GM18505 (cell line): ENCODE data around the gene PATZ1.

ENCODE experiments used
- ATAC-seq: cut with Tn5 transposase; IDR thresholded peaks from one replicate; pipeline ENCODE4 v1.9.1; 2021; ENCODE audit not compliant: unreplicated experiment
- POLR2A ChIP-seq: IDR thresholded peaks from 4 replicates; pipeline ENCODE4 v1.6.1; 2011; ENCODE audit warnings: borderline replicate concordance; ENCODE audit not compliant: insufficient read depth, insufficient read length; ENCODE audit errors: extremely low read depth

The PATZ1 gene

GRCh38 chr22:31287818-31288495 is 58.2 kb downstream of the PATZ1 start:
- no peak for TF ChIP-seq POLR2A
- ATAC-seq: no peak

DNA sequence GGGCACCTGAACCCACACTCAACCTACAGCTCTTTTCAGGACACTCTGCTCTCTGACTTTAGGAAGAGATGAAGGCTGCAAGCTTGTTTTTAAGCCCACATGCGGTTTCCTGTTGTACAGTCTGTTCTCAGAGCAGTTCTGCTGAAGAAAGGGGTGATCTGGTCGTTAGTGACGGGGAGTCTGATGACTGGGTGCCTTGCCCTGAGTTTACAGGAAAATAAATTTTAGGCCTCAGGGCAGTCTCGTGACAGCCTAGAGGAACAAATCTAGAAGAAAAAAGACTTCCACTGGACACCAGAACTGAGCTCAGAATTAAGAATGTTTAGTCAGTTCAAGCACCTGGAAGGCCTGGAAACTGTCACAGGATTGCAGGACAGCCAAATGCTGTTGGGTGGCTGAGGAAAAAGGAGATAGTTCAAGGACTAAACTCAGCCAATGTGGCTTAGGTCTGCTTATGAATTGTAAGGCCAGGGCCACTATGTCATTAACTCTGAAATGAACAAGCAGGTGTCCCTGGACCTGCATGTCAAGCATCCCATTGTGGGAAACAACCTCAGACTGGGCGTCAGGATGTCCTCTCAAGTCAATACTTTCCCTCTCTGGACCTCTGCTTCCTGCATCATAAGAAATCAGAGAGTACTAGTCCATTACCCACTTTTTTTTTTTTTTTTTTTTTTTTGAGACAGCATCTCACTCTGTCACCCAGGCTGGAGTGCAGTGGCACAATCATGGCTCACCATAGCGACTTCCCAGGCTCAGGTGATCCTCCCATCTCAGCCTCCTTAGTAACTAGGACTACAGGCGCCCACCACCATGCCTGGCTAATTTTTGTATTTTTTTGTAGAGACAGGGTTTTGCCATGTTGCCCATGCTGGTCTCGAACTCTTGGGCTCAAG is 59.5 kb downstream of the PATZ1 start:
- TF ChIP-seq POLR2A: no peak
- no peak for ATAC-seq

- no peak for TF ChIP-seq POLR2A
- ATAC-seq: no peak
These were observed 61.6 kb downstream of the PATZ1 start for GRCh38 chr22:31284281-31285155.

DNA sequence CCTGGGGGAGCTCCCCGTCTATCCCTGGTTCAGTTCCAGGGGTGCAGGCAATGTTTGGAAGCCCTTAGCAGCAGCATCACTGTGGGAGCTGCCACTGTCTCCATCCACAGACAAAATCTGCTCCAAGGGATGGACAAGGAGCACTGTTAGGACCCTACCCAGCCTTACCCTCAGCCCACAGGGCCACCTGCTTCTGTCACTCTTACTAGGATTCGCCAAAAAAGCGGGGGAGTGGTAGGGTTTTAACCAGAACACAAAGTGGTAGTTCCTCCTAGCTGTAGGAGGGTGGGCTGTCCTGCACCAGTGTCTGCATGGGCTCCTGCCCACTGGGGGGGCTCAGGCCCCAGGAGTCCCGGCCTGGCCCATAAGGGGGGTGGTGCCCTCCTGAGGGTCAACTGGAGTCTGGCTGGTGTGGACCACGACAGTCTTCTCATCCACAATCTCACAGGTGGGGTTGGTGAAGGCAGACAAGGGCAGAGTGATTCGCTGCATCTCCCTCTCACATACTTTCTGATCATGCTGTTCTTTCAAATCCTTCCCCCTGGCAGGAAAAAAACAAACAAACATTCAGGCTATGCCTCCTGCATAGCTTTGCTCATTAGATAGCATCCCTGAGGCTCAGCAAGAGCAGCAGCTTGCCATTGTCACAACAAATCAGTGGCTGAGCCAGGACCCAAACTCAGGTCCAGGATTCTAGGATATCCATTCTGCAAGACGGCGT is 63.2 kb downstream of the PATZ1 start:
- no peak for ATAC-seq
- no peak for TF ChIP-seq POLR2A

DNA sequence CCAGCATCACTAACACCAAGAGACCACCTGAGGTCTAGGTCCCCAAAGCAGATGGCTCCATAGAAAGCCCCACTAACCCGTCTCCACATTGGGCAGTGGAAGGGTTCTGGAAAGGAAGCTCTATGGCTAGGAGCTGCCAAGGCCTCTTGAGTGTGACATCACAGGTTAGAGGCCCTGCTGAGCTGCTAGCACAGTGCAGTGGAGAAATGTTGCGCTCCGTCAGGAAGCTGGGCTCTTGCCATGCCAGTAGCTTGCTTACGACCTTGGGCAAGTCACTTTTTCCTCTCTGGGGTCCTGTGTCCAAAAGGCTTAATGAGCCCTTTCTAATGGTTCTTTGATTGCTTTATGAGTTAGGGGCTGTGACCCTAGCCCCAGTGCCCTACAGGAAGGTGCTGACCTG is 64.4 kb downstream of the PATZ1 start:
- ATAC-seq: no peak
- TF ChIP-seq POLR2A: no peak

DNA sequence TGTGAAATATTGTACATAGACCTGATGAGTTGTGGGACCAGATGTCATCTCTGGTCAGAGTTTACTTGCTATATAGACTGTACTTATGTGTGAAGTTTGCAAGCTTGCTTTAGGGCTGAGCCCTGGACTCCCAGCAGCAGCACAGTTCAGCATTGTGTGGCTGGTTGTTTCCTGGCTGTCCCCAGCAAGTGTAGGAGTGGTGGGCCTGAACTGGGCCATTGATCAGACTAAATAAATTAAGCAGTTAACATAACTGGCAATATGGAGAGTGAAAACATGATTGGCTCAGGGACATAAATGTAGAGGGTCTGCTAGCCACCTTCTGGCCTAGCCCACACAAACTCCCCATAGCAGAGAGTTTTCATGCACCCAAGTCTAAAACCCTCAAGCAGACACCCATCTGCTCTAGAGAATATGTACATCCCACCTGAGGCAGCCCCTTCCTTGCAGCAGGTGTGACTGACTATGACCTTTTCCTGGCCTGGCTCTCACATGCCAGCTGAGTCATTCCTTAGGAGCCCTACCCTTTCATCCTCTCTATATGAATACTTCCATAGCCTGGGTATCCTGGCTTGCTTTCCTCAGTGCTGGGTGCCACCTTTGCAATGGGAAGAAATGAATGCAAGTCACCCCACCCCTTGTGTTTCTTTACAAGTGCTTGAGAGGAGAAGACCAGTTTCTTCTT is 66.2 kb downstream of the PATZ1 start:
- no peak for ATAC-seq
- no peak for TF ChIP-seq POLR2A

DNA sequence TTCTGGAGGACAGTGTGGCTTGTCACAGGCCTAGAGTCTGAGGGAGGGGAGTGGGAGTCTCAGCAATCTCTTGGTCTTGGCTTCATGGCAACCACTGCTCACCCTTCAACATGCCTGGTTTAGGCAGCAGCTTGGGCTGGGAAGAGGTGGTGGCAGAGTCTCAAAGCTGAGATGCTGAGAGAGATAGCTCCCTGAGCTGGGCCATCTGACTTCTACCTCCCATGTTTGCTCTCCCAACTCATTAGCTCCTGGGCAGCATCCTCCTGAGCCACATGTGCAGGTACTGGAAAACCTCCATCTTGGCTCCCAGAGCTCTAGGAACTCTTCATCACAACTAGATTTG is 66.8 kb downstream of the PATZ1 start:
- TF ChIP-seq POLR2A: no peak
- ATAC-seq: no peak

DNA sequence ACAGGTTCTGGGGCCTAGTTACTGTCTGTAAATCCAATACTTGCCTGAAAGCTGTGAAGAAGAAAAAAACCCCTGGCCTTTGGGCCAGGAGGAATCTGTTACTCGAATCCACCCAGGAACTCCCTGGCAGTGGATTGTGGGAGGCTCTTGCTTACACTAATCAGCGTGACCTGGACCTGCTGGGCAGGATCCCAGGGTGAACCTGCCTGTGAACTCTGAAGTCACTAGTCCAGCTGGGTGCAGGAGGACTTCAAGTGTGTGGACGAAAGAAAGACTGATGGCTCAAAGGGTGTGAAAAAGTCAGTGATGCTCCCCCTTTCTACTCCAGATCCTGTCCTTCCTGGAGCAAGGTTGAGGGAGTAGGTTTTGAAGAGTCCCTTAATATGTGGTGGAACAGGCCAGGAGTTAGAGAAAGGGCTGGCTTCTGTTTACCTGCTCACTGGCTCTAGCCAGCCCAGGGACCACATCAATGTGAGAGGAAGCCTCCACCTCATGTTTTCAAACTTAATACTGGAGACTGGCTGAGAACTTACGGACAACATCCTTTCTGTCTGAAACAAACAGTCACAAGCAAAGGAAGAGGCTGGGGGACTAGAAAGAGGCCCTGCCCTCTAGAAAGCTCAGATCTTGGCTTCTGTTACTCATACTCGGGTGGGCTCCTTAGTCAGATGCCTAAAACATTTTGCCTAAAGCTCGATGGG is 67.4 kb downstream of the PATZ1 start:
- no peak for ATAC-seq
- TF ChIP-seq POLR2A: no peak

DNA sequence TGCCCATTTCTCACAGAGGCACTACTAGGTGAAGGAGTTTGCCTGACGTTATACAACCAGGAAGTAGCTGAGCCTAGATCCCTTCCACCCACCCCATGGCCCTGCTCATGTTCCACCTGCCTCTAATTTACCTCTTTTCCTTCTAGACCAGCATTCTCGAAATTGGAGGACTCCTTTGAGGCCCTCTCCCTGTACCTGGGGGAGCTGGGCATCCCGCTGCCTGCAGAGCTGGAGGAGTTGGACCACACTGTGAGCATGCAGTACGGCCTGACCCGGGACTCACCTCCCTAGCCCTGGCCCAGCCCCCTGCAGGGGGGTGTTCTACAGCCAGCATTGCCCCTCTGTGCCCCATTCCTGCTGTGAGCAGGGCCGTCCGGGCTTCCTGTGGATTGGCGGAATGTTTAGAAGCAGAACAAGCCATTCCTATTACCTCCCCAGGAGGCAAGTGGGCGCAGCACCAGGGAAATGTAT is 68.0 kb downstream of the PATZ1 start:
- ATAC-seq: no peak
- no peak for TF ChIP-seq POLR2A

DNA sequence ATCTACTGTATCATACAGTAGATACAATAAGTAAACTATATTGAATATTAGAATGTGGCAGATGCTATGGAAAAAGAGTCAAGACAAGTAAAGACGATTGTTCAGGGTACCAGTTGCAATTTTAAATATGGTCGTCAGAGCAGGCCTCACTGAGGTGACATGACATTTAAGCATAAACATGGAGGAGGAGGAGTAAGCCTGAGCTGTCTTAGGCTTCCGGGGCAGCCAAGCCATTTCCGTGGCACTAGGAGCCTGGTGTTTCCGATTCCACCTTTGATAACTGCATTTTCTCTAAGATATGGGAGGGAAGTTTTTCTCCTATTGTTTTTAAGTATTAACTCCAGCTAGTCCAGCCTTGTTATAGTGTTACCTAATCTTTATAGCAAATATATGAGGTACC is 68.4 kb downstream of the PATZ1 start:
- no peak for TF ChIP-seq POLR2A
- ATAC-seq: no peak

DNA sequence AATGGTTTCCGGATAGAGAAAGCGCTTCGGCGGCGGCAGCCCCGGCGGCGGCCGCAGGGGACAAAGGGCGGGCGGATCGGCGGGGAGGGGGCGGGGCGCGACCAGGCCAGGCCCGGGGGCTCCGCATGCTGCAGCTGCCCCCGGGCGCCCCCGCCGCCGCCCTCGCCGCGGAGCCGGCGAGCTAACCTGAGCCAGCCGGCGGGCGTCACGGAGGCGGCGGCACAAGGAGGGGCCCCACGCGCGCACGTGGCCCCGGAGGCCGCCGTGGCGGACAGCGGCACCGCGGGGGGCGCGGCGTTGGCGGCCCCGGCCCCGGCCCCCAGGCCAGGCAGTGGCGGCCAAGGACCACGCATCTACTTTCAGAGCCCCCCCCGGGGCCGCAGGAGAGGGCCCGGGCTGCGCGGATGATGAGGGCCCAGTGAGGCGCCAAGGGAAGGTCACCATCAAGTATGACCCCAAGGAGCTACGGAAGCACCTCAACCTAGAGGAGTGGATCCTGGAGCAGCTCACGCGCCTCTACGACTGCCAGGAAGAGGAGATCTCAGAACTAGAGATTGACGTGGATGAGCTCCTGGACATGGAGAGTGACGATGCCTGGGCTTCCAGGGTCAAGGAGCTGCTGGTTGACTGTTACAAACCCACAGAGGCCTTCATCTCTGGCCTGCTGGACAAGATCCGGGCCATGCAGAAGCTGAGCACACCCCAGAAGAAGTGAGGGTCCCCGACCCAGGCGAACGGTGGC is 69.5 kb downstream of the PATZ1 start:
- ATAC-seq: no peak
- TF ChIP-seq POLR2A: no peak
